HG03039 (cell line): ENCODE measurements around the gene EPB41L2.

ENCODE experiments used
- ATAC-seq: cut with Tn5 transposase; IDR thresholded peaks from one replicate; pipeline ENCODE4 v1.9.1; 2021; ENCODE audit warnings: mild to moderate bottlenecking, moderate library complexity; ENCODE audit not compliant: unreplicated experiment

Gene EPB41L2

GRCh38 chr6:130980310-130981032 is 82.6 kb downstream of the EPB41L2 start:
- no peak for ATAC-seq

GRCh38 chr6:130978660-130979396 is 84.2 kb downstream of the EPB41L2 start:
- no peak for ATAC-seq

GRCh38 chr6:130978180-130978579 is 84.9 kb downstream of the EPB41L2 start:
- ATAC-seq: no peak

GRCh38 chr6:130975325-130975724 is 87.7 kb downstream of the EPB41L2 start:
- no peak for ATAC-seq

GRCh38 chr6:130973521-130974277 is 89.3 kb downstream of the EPB41L2 start:
- no peak for ATAC-seq

- no peak for ATAC-seq
Measured at GRCh38 chr6:130971504-130971903, 91.5 kb downstream of the EPB41L2 start.

GRCh38 chr6:130970839-130971410 is 92.1 kb downstream of the EPB41L2 start:
- ATAC-seq: no peak

- ATAC-seq: no peak
Measured at GRCh38 chr6:130969791-130970491, 93.1 kb downstream of the EPB41L2 start.

GRCh38 chr6:130969166-130969565 is 93.9 kb downstream of the EPB41L2 start:
- ATAC-seq: no peak

- ATAC-seq: no peak
Measured at GRCh38 chr6:130968476-130968875, 94.6 kb downstream of the EPB41L2 start.

GRCh38 chr6:130967502-130968445 is 95.3 kb downstream of the EPB41L2 start:
- ATAC-seq: no peak

GRCh38 chr6:130966344-130966980 is 96.6 kb downstream of the EPB41L2 start:
- no peak for ATAC-seq

GRCh38 chr6:130965656-130966055 is 97.4 kb downstream of the EPB41L2 start:
- no peak for ATAC-seq

- ATAC-seq: no peak
Measured at GRCh38 chr6:130964808-130965604, 98.0 kb downstream of the EPB41L2 start.

GRCh38 chr6:130964289-130964688 is 98.8 kb downstream of the EPB41L2 start:
- ATAC-seq: no peak

GRCh38 chr6:130962966-130963365 is 100.1 kb downstream of the EPB41L2 start:
- ATAC-seq: no peak

- no peak for ATAC-seq
Measured at GRCh38 chr6:130961148-130961547, 101.9 kb downstream of the EPB41L2 start.

GRCh38 chr6:130959951-130960350 is 103.1 kb downstream of the EPB41L2 start:
- no peak for ATAC-seq
